Activated CD4-positive, alpha-beta T cell treated with anti-CD3 and anti-CD28 coated beads, Interleukin-2, amount 50 U/mL, for 4 hours (primary cell): ENCODE measurements around the gene VSX1.

Experiments
- DNase-seq, 2 experiments: peaks; one replicate each; pipeline ENCODE4 v3.0.0-alpha.2; 2020

Gene VSX1

DNA sequence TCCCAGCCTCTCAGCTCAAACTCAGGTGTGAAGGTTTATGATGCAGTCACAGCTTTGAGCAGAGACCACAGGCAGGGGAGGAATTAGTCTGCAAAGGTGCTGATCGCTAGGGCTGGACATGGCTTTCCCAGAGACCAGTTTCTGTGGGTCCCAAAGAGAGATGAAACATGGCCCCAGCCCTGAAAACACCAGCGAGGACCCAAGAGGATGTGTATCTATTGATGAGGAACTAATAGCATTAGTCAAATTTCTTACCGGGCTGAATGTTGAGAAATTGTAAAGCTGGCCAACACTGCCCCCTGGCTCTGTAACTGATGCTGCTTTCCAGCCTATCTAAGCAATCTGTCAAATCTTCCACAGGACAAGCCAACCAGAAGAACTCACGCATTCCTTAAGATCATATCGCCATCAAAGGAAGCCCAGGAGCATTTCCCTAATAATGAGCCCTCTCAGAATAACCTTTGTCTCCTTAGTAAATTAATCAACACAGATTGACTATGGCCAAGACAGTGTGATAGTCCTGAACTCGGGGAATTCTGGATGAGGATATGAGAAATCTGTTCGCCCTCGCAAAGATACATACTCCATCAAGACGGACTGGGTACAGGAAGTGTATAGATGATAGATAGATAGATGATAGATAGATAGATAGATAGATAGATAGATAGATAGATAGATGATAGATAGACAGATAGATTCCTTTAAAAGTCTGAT is 16.2 kb downstream of the VSX1 start:
- peak; percentile 65 to 68 for DNase-seq

GRCh38 chr20:25065072-25065624 is 16.8 kb downstream of the VSX1 start:
- no peak for DNase-seq

DNA sequence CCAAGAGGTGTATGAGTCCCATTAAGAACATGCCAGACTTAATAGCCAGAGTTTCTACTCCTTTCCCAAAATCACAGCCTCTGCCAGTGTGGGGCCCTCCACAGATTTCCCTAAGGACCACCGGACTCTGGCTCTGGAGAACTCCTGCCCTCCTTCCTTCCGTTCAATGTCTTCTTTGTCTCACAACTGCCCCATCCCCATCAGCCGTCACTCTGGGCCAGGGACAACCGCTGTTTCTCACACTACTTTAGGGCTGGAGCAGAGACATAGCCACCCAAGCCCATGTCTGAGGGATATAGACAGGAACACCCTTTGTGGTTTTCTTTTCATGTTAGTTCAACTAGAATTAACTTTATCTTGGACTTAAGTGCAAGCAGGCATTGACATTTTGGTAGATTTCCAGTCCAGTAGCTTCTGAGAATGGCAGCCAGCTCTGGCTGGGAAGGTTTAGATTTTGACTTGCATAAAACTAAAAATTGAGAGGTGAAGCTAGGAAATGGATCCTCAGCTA is 17.3 kb downstream of the VSX1 start:
- no peak for DNase-seq

GRCh38 chr20:25063981-25064380 is 18.0 kb downstream of the VSX1 start:
- no peak for DNase-seq

- DNase-seq = no peak
Measured at GRCh38 chr20:25063546-25063945, 18.4 kb downstream of the VSX1 start.

DNA sequence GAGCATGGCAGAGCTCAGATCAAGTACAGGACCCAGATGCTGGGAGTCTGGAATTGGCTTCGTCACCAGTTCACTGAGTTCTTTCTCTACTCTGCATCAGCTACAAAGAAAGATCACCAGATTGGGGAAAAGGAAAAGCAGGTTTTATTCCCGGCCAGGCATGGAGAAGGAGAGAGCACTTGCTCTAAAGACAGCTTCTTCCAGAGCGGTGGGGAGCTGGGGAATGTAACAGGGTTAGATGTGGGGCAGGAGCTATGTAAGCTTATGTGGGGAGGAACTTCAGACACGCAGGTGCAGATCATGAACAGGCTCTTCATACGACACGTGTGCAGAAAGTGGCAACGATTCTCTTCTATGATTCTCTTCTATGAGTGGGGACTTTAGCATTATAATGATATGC is 19.1 kb downstream of the VSX1 start:
- DNase-seq = no peak

DNA sequence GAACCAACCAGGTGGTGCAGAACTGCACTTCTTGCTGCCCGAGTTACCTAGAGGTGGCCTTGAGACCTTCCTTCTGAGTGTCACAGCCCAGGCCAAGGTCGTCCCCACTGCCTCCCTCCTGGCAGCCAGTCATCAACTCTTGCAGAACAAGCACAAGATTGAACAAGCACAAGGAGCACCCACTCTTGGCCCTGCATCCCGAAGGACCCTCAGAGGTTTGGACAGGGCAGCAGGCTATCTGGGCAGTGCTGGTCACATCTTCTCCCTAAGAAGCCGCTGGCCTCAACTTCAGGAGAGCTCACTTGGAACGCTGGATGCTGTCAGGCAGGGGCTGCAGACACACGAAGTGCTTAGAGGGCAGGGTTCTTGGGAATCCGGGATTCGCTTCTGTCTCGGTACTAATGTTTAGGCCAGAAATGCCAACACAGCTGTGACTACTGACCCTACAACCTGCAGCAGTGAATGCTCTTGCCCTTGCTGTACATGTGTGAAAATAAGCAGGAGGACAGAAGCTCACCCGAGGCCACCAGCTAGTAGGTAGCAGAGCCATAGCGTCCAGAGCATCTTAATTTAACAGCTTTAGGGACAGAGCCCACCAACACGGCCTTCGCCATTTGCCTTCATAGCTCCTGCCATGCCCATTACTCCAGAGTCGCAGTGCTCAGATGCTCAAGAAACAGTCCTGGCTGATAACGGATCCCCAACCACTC is 20.0 kb downstream of the VSX1 start:
- DNase-seq = no peak

DNA sequence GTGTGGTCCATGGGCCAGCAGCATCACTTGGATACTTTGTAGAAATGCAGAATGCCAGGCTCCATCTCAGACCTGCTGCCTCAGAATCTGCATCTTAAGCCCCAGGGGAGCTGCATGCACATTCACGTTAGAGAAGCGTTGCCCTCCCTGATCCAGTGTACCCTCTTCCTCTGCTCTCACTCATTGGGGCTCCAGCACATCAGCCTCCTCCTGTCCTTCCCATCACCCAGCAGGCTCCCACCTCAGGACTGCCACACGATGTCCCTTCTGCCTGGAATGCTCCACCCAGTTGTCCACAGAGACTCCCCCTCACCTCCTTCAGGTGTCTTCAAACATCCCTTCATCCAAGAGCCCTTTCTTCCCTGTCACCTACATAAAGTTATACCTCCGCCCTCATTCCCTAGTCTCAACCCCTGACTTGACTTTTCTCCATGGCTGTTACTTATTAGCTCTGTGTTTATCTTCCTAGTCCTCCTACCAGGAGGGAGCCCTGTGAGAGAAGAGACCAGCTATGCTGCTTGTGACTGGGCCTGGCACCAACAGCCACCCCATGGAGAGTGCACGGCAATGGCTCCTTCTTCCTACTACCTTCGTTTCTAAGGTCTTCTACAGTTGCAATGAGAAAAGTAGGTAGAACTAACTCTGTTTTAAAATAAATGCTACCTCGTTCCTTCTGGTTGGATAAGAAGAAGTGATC is 20.7 kb downstream of the VSX1 start:
- DNase-seq = no peak

GRCh38 chr20:25059866-25060465 is 22.0 kb downstream of the VSX1 start:
- no peak for DNase-seq

DNA sequence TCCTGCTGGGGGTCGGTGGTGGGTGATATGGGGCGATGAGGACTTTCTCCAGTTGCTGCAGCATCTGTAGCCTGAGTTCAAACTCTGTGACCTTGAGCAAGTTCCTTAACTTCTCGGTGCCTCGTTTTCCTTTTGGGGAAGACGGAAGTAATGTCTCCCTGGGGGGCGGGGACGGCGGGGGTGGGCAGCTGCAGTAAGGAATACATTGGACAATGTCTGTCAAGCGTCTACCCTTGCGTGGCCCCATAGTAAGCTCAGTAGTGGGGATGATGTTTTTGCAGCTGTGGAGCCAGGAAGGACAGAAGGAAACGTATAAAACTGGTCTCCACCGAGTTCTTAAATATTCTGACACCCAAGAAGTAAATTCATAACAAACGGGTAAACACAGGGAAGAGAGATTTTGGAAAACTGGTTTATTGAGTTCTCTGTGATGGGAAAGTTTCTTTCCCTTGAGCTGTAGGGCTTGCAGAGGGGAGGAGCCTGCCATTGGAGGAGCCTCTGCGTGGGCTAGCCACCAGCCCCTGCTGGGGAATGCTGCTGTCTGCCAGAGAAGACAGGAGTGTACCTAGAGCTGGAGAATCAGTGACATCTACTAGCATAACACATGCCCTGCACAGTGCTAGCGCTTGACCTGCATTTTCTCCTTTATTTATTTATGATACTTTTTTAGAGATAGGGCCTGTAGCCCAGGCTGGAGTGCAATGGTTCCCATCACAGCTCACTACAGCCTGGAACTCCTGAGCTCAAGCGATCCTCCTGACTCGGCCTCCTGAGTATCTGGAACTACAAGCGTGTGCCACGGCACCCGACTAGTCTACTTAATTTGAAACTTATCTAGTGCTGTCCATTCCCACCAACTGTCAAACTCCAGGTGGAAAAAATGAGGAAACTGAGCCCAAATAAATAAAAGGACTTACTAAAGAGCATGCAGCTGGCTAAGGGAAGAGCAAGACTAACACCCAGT is 22.8 kb downstream of the VSX1 start:
- no peak for DNase-seq

DNA sequence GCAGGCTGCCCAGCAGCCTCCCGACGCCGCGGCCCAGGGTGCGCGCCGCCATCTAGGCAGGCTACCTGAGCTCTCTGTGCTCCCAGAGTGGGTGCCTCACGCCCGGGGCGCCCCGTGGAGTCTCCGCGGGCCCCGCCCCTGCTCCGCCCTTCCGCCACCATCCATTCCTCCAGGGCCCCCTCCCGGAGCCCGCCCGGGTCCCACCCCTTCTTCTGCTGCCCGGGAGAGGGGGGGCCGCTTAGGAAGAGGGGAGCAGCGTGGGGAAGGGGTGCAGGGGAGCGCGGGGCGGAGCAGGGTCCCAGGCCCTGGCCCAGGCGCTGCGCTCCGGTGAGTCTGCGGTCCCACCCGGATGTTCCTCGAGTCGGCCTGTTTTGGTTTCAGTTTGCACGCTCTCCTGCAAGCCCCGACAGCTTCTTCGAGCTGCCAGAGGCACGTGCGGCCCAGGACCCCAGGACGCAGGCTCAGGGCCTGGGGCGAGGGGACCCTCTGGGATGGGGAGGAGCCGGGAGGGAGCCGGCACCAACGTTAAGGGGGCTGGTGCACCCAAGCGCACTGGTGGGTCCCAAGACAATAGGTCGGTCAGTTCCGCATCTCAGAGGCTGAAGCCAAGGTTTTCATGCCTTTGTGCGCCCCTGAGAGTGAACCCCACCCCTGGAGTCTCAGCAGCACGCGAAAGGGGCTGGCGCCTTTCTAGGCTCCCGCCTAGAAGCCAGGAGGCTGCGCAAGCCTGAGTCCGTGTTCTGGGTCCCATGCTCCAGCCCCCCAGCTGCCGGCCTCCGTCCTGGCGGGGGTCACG is 23.7 kb downstream of the VSX1 start, which contains the start of gene ACSS1:
Gene ACSS1, minus strand, starts transcription at position 89 of the 796 bp plus-strand sequence. Its CDS starts 37 bp downstream, at position 52.
- peak; percentile 63 to 64 for DNase-seq

GRCh38 chr20:25057234-25058050 is 24.5 kb downstream of the VSX1 start:
- peak; percentile 56 to 66 for DNase-seq

GRCh38 chr20:25056690-25057233 is 25.2 kb downstream of the VSX1 start:
- DNase-seq = no peak

- DNase-seq = no peak
Measured at GRCh38 chr20:25055711-25056495, 26.0 kb downstream of the VSX1 start.

DNA sequence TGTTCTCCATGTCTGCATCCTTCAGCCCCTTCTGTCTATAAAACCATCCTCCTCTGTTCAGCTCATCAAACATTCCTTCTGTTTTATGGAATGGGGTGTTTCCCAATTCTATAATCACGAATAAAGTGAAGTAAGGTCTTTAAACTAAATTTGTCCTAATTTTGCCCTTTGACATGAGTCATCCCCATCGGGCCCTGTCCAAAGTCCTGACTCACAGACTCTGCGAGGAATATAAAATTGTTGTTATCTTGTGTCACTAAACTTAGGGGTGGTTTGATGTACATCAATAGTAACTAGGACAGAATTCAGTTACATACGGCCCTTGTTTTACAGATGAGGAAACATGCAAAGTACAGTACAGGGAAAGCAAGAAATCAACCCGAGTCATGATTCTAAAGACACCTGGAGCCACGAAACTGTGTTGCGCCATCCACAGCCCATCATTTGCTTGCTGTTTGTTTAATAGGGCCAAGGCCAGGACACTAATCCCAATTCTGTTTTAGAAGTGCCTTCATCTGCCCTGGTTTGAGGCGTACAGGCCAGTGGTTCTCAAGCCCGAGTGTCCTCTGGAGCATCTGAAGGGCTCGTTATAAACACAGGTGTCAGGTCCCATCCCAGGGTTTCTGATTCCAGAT is 26.8 kb downstream of the VSX1 start:
- DNase-seq = no peak

GRCh38 chr20:25054096-25054820 is 27.7 kb downstream of the VSX1 start:
- no peak for DNase-seq

- no peak for DNase-seq
Measured at GRCh38 chr20:25053255-25054031, 28.5 kb downstream of the VSX1 start.
